GM19463 (cell line): ENCODE data around the gene HK3.

Source experiments
- ATAC-seq: cut with Tn5 transposase; IDR thresholded peaks from one replicate; pipeline ENCODE4 v1.9.1; 2021; ENCODE audit warnings: mild to moderate bottlenecking, moderate library complexity; ENCODE audit not compliant: unreplicated experiment

HK3 gene, protein sequence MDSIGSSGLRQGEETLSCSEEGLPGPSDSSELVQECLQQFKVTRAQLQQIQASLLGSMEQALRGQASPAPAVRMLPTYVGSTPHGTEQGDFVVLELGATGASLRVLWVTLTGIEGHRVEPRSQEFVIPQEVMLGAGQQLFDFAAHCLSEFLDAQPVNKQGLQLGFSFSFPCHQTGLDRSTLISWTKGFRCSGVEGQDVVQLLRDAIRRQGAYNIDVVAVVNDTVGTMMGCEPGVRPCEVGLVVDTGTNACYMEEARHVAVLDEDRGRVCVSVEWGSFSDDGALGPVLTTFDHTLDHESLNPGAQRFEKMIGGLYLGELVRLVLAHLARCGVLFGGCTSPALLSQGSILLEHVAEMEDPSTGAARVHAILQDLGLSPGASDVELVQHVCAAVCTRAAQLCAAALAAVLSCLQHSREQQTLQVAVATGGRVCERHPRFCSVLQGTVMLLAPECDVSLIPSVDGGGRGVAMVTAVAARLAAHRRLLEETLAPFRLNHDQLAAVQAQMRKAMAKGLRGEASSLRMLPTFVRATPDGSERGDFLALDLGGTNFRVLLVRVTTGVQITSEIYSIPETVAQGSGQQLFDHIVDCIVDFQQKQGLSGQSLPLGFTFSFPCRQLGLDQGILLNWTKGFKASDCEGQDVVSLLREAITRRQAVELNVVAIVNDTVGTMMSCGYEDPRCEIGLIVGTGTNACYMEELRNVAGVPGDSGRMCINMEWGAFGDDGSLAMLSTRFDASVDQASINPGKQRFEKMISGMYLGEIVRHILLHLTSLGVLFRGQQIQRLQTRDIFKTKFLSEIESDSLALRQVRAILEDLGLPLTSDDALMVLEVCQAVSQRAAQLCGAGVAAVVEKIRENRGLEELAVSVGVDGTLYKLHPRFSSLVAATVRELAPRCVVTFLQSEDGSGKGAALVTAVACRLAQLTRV

DNA sequence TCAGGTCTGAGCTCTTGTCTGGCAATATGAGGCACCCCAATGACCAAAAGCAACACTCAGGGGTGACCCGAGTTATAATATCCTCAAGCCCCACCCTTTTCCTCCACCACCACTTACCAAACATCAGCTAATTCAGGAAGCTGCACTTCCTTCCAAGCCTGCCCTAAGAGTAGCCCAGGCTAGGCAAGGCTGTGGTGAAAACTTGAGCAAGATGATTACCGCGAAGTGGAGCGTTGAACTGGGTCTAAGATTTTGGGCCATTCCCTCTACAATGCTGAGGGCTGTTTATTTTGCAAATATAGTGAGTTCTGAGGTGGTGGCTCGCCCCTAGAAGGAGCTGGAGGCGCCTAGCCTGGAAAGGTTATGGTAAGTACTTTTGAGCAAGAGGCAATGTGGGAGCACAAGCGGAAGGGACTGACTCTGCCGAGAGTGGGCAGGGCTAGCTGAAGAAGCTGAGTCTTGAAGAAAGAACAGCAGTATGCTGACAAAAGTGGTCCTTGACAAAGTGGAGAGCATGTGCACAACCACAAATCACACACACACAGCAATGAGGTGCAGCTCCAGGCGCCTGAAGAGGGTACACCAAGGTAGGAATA is at the start of gene HK3:
TSS of gene HK3 (minus strand) at position 51 of the 596 bp plus-strand sequence. CDS start 3,187 bp downstream, outside the sequence.
- no peak for ATAC-seq

DNA sequence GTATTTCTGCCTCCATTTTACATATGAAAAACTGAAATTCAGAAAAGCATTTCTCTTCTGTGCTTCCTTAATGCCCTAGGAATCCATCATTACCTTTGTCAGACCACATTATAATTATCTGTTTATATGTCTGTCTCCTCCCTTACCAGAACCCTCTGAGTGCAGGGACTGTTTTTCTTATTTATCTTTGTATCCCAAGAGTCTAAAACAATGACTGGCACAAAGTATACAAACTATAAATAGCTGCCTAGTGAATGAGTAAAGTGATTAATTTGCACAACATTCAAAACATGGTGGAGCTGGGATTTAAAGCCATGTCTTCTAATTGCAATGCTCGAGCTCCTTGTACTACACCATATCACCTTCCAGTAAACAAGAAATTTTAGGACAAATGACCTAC is 49.3 kb upstream of the HK3 start:
- no peak for ATAC-seq

DNA sequence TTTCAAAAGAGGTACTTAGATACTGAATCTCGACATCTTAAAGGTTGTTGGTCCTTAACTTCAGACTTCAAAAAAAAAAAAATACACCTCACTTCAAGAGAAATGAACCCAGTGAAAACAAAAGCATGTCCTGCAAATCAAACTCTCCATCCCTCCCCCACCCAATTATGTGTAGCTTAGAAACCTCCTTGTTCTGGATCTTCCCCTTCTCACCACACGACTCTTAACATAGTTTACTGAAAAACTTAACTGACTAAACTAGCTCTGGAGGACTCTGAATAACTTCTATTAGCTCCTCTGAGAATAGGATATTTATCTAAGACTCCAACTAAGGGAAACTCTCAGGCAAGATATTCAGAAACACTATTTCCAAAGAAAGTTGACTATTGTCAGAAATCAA is 48.7 kb upstream of the HK3 start:
- no peak for ATAC-seq

DNA sequence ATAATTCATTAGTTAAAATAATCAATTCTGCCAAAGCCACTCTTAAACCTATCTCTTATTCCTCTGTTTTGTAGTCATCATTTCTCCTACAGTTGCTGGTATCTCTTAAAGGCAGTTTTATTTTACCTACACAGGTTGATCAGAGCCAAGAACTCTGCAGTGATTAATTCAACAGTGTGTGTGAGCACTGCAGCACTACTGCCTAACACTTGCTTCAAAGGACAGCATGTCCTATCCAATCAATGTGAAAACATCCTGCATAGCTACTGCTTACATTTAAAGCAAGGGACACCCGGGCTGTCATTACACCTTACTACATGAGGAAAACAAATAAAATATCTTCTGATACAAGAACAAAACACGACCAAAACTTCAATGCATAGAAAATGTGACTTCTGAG is 45.1 kb upstream of the HK3 start:
- no peak for ATAC-seq

DNA sequence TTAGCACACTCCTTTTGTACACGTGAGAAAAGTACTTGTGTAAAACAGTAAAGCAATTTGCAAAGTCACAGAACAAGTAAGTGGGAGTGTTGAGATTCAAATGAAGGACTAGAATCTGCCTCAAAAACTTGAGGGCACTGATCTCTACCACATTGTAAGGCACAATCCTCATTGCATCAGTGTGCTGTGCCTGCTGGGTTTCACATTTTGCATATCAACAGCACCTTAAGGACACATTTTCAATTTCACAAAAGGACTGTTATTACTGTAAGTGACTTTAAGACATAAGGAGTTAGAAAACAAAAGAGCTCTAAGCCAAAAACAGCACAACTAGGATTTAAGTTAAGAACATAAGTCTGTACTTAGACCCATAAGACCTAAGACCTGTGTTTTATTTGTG is 44.7 kb upstream of the HK3 start:
- no peak for ATAC-seq

DNA sequence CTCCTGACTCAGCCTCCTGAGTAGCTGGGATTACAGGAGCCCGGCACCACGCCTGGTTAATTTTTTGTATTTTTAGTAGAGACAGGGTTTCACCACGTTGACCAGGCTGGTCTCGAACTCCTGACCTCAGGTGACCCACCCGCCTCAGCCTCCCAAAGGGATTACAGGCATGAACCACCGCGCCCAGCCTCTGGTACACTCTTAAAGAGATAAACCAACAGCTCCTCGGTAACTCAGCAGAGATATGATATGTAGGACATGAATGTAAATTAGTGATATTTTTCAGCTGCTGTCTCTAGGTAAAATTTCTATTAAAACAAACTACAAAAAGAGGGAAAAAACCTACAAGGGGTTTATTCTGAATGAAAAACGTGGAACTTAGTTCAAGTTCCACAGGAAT is 42.8 kb upstream of the HK3 start:
- ATAC-seq: no peak

DNA sequence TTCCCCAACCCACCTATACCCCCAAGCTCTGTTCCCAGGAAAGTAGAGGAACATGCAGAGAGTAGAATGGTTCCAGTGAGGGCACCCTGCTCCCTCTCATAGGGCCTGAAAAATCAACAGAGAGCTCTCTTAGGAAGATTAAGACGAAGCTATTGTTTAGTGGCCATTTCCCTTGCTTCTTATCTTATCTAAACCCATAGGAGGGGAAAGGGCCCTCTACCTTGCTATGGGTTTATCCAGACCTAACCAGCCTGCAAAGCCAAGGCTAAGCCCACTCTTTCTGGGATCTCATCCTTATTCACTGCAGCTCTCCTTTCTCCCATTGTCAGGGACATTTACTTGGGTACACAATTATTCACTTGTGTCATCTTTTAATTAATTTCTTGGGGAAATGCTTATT is 39.3 kb upstream of the HK3 start:
- ATAC-seq: no peak

DNA sequence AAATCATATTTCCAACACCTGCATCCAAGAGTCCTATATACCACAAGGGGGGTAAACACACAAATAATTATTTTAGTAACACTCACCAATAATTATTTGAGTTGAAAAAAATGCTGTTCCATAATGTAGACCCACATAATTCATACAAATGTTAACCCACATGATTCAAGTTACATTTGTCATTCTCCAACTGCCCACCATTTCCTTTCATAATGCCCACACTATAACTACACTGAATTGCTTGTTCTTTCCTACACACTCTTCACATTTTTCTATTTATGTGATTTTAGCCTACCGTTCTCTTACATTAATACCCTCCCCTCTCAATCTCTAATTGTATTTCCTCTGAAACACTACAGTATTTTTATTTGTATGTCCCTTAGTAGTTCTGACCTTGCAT is 35.9 kb upstream of the HK3 start:
- no peak for ATAC-seq

DNA sequence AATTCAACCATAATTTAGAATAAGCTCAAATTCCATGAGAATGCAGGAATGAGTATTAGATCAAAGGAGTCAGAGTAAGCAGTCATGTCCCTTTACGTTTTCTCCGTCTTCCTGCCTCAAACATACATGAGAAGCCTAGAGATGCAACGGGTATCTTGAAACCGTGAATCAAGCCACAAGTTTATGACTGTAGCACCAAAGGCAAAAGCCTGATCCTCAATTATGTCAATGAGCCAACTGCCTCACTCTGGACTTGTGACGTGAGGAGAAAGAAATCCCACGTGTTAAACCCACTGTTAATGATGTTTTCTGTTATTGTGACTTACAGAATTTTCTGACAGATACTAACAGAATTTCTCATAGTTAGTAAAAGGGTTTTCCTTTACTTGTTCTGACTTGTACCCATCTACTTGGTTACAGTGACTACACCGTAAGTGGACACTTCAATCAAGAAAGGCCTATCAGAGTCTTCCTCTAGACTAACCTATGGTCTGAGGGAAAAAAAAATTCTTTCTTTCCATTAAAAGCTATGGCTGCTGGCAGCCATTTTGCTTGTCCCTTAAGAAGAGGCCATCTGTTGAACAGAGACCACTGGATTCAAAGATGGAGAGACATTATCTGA is 35.3 kb upstream of the HK3 start:
- ATAC-seq: no peak

DNA sequence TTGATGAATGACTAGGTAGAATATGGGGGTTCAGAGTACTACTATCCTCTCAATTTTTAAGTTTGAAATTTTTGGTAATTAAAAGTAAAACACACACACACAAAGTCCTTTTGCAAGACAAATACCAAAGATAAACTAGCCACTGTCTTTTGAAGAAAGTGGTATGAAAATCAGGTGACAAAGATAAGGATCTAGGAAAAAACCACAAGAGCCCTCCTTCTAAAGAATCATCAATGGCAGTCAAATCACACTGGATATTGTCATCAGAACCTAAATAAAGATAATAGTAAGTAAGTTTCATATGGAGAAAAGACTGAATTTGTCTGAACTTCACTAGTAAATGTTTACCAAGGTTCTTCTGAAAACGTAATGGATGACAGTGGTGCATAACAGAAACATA is 30.5 kb upstream of the HK3 start:
- ATAC-seq: no peak

DNA sequence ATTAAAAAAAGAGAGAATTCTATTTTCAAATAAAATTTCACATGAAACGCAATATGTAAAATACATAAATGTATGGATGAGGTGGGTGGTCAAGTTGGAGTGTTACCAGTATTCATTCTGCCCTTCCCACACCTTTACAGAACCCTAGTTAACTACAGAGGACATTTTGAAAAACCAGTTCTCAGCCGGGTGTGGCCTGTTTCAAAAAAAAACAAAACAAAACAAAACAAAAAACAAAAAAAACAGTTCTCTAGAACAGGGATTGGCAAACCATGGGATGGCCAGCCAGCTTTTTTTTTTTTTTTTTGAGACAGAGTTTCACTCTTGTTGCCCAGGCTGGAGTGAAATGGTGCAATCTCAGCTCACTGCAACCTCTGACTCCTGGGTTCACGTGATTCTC is 28.4 kb upstream of the HK3 start:
- ATAC-seq: no peak

DNA sequence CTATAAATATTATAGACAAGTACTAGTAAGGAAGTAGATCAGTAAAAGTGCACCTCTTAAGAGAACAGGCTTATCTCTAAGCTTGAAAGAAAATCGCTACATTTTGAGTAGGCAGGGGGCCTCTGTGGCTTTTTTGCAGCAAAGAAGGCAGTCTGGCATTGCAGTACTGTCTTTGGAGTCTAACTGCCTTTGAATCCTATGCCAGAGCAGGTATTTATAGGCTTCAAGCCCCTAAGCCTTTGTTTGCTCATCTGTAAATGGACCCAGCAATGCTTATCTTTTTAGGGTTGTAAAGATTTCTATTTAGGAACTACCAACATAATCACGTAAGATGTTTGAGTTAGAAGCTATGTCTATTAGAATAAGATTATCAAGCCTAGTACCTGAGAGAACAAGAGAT is 23.7 kb upstream of the HK3 start:
- ATAC-seq: no peak

DNA sequence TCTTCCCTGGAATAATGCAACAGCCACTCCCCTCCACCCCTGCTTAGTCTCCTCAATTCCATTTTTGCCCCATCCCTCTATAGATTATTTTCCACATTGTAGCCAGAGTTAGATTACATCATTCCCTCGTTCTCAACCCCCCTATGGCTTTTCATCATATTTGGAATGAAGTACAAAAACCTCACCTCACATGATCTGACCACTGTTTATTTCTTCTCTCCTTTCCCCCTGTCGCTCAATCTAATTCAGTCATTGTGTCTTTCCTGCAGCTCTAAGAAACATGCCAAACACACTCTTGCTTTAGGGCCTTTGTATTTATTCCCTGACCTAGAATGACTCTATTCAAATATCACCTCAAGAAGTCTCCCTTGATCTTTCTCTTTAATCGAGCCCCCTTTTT is 22.6 kb upstream of the HK3 start:
- ATAC-seq: no peak

DNA sequence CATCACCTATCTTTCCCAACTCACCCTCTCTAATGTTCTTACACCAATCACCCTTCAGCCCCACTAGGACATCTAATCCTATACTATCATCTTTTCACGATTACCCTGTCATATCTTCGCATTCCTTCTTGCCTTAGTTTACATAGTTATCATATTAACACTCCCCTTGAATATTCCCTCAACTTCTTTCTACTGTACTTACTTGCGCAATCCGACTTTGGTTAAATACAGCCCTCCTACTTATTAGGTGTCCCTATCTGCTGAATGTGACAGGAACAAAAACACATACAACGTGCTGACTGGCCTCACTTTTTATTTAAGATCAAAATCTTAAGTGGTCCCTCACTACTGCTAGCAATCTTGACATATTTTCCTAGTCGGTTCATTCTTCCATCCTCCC is 19.5 kb upstream of the HK3 start:
- no peak for ATAC-seq

DNA sequence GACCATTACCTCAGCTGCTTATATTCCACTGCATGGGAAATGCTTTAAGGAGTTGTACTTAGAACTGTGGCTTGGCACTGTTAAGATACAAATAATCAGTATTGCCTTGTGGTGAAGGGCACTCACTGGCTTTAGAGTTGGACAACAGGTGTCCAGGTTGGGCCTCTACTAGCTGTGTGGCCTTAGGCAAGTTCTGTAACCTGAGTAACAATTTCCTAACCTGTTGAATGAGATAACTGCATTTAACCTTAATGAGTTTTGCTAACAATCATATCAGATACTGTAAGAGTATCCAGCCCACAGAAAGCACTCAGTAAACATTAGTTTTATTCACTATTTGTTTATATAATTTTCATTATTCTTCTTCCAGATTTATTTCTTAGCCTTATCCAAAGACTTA is 17.2 kb upstream of the HK3 start:
- no peak for ATAC-seq

DNA sequence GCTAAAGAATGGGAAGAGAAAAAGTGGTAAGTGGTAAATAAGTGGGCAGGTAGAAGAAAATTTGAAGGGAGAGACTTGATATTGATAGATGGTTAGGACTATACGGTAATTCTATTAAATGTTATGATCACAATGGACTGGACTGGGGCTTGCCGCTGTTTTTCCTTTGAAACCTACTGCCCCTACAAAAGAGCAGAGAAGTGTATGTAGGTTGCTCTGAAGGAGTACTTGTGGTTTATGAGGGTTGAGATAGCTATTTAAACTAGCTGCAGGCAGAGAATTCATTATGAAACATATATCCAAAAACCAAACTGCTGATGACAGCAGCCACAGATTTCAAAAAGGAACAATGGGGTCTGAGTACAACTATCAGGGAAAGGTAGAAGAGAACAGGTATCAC is 16.8 kb upstream of the HK3 start:
- no peak for ATAC-seq

DNA sequence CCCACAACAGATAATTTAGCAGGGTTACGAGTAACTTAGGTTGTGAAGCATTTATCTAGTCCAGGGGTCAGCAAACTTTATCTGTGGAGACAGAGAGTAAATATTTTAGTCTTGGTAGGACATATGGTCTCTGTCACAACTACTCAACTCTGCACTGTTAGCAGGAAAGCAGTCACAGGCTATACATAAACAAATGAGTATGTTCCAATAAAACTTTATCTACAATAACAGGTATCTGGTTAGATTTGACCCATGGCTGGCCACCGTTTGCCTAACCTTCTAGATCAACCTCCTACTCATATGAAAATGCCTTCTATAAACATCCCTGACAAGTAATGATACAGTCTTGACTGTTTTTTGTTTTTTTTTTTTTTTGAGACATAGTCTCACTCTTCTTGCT is 13.0 kb upstream of the HK3 start:
- ATAC-seq: no peak

DNA sequence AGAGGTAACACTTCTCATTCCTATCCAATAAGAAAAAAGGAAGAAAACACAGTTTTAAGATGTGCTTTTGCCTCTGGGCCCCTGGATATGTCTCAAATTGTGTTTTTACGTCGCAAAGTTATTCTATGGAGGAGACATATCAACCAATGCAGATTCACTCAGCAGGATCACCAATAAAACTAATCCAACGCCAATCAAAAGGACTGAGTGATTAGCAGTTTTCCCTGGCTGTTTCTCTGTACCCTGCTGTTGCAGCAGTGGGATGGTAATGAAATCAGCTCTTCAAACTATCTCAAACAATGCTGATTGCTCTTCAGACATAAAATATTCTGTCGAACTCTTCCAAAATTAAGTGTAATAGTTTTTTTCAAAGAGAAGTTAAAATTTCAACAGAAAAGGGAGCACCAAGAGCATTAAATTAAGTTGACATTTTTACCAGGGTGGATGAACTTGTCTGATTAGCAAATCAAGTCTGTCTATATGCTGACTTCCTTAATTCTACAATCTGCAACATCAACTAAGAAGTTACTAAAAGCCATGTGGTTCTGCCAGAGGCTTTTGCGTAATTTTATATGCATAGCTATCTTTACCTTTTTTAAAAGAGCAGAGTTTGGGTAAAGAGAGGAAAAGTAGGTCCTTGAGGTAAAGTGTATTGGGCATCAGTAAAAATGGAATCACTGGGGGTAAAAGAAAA is 9.7 kb upstream of the HK3 start:
- no peak for ATAC-seq

DNA sequence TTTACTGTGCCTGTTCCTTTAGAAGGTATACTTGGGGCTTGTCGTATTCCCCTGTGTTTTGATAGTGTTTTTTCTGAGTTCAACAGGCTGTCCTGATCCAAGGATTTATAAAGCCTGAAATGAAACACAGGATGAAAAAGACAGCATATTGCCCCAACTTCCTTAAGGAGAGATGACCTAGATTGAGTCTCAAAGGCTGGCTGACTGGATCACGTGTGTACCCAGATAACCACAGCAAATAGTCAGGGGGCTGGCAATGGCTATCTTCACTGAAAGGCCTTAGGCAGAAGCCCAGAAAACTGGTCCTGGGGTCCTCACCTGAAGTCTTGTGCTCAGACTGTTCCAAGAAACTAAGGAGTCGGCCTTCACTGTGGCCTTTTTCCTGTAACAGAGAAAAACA is 7.7 kb upstream of the HK3 start:
- no peak for ATAC-seq

DNA sequence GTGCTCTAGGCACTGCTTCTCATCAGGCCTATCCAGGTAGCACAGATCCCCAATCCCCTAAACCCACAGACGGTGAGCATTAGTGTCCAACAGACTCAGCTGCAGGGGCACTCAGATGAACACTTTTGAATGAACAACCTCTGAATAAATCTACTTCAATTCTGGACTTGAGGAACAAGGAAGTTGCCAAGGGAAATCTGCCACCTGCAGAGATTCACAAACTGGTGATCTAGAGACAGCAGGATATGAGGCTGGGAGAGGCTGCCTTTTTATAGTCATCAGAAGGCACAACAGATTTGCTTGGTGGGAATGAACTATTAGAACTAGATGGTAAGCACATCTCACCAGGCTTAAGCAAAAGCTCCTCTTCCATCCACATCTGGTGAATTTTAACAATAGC is 7.0 kb upstream of the HK3 start:
- ATAC-seq: no peak

DNA sequence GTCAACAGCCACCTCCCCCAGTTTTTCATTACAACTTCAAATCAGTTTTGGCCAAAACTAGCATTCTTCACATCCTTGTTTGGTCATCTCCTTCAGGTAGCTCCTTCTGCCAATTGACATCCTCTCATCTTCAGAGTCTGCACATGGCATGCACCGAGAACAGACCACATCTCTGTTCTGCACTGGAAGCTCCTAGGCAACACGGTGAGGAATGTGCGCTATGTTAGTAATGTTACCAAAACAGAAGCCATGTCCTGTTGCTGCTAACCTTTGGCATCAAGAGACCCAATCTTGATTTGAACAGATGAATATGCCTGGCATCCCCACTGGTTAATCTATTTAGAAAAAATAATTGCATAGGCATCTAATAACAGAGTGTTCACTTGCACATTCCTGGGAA is 5.1 kb upstream of the HK3 start:
- no peak for ATAC-seq
